Esophagus squamous epithelium (tissue), 5 donors: ENCODE data around the gene PIPOX. TPM values are rescaled to one million over a fixed set of nuclear protein-coding genes. Genes with fewer than 3 reads are reported as not detected.

ENCODE experiments used
- DNase-seq: peaks from one replicate; lab custom pipeline; 2025; lab: John Stamatoyannopoulos, UW
- H3K27ac ChIP-seq, 4 donors: fragments of 200-600 bp; sonication (generic); one replicate each; pipeline ENCODE4 v1.5.1; 2016 to 2019; ENCODE audit warnings: mild to moderate bottlenecking in 1 of 4
- H3K27me3 ChIP-seq, 4 donors: fragments of 200-600 bp; sonication (generic); 1 replicate in 3 of 4; 2 replicates in 1 of 4; pipeline versions ENCODE4 v1.5.1 to v1.6.0; 2017 to 2021; ENCODE audit warnings: antibody characterized with exemption in 1 of 4
- H3K36me3 ChIP-seq, 3 donors: fragments of 200-600 bp; sonication (generic); one replicate each; pipeline ENCODE4 v1.5.1; 2016 to 2019
- H3K4me1 ChIP-seq, 3 donors: fragments of 200-600 bp; sonication (generic); one replicate each; pipeline ENCODE4 v1.5.1; 2017 to 2019
- H3K4me3 ChIP-seq, 4 donors: fragments of 200-600 bp; sonication (generic); 1 replicate in 3 of 4; 2 replicates in 1 of 4; pipeline ENCODE4 v1.5.1; 2016 to 2019; ENCODE audit warnings: mild to moderate bottlenecking in 2 of 4, moderate library complexity in 1 of 4
- H3K9me3 ChIP-seq, 3 donors: fragments of 200-600 bp; sonication (generic); one replicate each; pipeline ENCODE4 v1.5.1; 2016 to 2019
- CTCF ChIP-seq, 6 experiments: fragments of 450-650 bp in 4 of 6; fragments of 200-600 bp in 2 of 6; sonication (generic) in 2 of 6; IDR thresholded peaks; one replicate each; pipeline ENCODE4 v1.5.1; 2016 to 2019; ENCODE audit warnings: antibody characterized with exemption in 6 of 6, mild to moderate bottlenecking in 4 of 6, moderate library complexity in 4 of 6
- POLR2A ChIP-seq, 4 donors: fragments of 450-650 bp; IDR thresholded peaks; one replicate each; pipeline ENCODE4 v1.6.1; 2017; ENCODE audit warnings: antibody characterized with exemption in 4 of 4, mild to moderate bottlenecking in 4 of 4, moderate library complexity in 3 of 4
- WGBS, 2 donors: methylation state at CpG; one replicate each; pipeline ENCODE4 v1.1.5; 2018; 5-methylcytosine and 5-hydroxymethylcytosine counted together
- intact Hi-C: fragments of 100-400 bp; cut with DNase I; formaldehyde crosslinking; loops from one replicate; pipeline ENCODE4 v1.15.0; 2022
- total RNA-seq, 4 donors: library from RNA; depleted of rRNA; stranded (reverse); fragments of >200 nt; gene quantifications; one replicate each; pipeline ENCODE4 v1.1.0, GENCODE V29; 2016
- donor health status: DM: yes; HTN: yes; CAD: no.

The PIPOX gene
- total RNA-seq, 4 donors from 2014 or later = 1.3 to 4.2 TPM; not detected in 2

- H3K27ac ChIP-seq = no peak overlapping the region
- no peak overlapping the region for H3K4me3 ChIP-seq
- DNase-seq = no peak
- intact Hi-C loops = no loop called here
- TF ChIP-seq CTCF (IDR thresholded peaks at IDR 0.05) (no peak), POLR2A (IDR thresholded peaks at IDR 0.05) (no peak)
- H3K9me3 ChIP-seq = no peaks in the 10 kb centered on the region
- peaks cover 0 to 23% (median 0%) of the 10 kb centered on the region in 4 donors for H3K27me3 ChIP-seq
- no peaks in the 10 kb centered on the region for H3K4me1 ChIP-seq
- H3K36me3 ChIP-seq = no peaks in the 10 kb centered on the region
- WGBS, 2 donors = 75 to 83% methylated on average over 6 of the region's 6 CpGs
These were observed 8.8 kb downstream of the PIPOX start for GRCh38 chr17:29051731-29052130.

- H3K9me3 ChIP-seq = no peaks in the 10 kb centered on the region
- 75% methylated on average over 8 of the region's 10 CpGs; no CpG with 5 or more reads in 1 of the 2 donors for WGBS, 2 donors
- TF ChIP-seq CTCF (IDR thresholded peaks at IDR 0.05) = no peak
- no peak for TF ChIP-seq POLR2A (IDR thresholded peaks at IDR 0.05)
- no peak for DNase-seq
- H3K4me1 ChIP-seq = no peaks in the 10 kb centered on the region
- peaks cover 0 to 10% (median 0%) of the 10 kb centered on the region in 4 donors for H3K27me3 ChIP-seq
- H3K4me3 ChIP-seq = no peak overlapping the region
- no peaks in the 10 kb centered on the region for H3K36me3 ChIP-seq
- H3K27ac ChIP-seq = no peak overlapping the region
- intact Hi-C loops = no loop called here
These were observed 11.9 kb downstream of the PIPOX start for GRCh38 chr17:29054835-29055234.

GRCh38 chr17:29057361-29057760 lies 14.4 kb downstream of the PIPOX start:
- intact Hi-C loops = no loop called here
- H3K27me3 ChIP-seq = peaks cover 0 to 6% (median 0%) of the 10 kb centered on the region in 4 donors
- DNase-seq = no peak
- no peak overlapping the region for H3K27ac ChIP-seq
- H3K4me1 ChIP-seq = no peaks in the 10 kb centered on the region
- WGBS, 2 donors = 61 to 66% methylated on average over 4 of the region's 4 CpGs
- no peak for TF ChIP-seq CTCF (IDR thresholded peaks at IDR 0.05)
- no peak for TF ChIP-seq POLR2A (IDR thresholded peaks at IDR 0.05)
- no peaks in the 10 kb centered on the region for H3K9me3 ChIP-seq
- no peaks in the 10 kb centered on the region for H3K36me3 ChIP-seq
- no peak overlapping the region for H3K4me3 ChIP-seq

- no peak for DNase-seq
- Histone ChIP-seq H3K36me3 (no peaks in the 10 kb centered on the region), H3K27me3 (peaks cover 0 to 6% (median 0%) of the 10 kb centered on the region in 4 donors), H3K4me1 (no peaks in the 10 kb centered on the region), H3K9me3 (no peaks in the 10 kb centered on the region), H3K27ac (no peak overlapping the region), H3K4me3 (no peak overlapping the region)
- intact Hi-C loops = no loop called here
- TF ChIP-seq POLR2A (IDR thresholded peaks at IDR 0.05) (no peak), CTCF (IDR thresholded peaks at IDR 0.05) (no peak)
- WGBS, 2 donors = 84 to 98% methylated on average over 3 of the region's 3 CpGs
These were observed 15.4 kb downstream of the PIPOX start for GRCh38 chr17:29058391-29058790.

- H3K27me3 ChIP-seq = peaks cover 0 to 6% (median 0%) of the 10 kb centered on the region in 4 donors
- 60 to 61% methylated on average over 2 of the region's 2 CpGs for WGBS, 2 donors
These were observed 16.3 kb downstream of the PIPOX start for GRCh38 chr17:29059281-29059680.

More at GRCh38 chr17:29059281-29059680, 16.3 kb downstream of the PIPOX start:
- H3K4me3 ChIP-seq = no peak overlapping the region
- TF ChIP-seq POLR2A (IDR thresholded peaks at IDR 0.05) (no peak), CTCF (IDR thresholded peaks at IDR 0.05) (no peak)
- no peak overlapping the region for H3K27ac ChIP-seq
- no peak for DNase-seq
- no peaks in the 10 kb centered on the region for H3K36me3 ChIP-seq
- H3K4me1 ChIP-seq = no peaks in the 10 kb centered on the region
- intact Hi-C loops = no loop called here
- H3K9me3 ChIP-seq = no peaks in the 10 kb centered on the region
